HepG2 (cell line): ENCODE measurements around the gene ADGRD1.

Experiments used
- BHLHE40 ChIP-seq: IDR thresholded peaks from 2 replicates; pipeline ENCODE4 v1.6.1; 2011; ENCODE audit warnings: low read length, improper control_type of control experiment
- DR1 ChIP-seq: sonication (generic); formaldehyde crosslinking; IDR thresholded peaks from 2 replicates; pipeline ENCODE4 v1.8.0; 2021; ENCODE audit warnings: mild to moderate bottlenecking, missing genetic modification reagents, inconsistent platforms
- HCFC1 ChIP-seq: fragments of 150-350 bp; IDR thresholded peaks from 2 replicates; pipeline ENCODE4 v1.6.1; 2014; ENCODE audit warnings: low read depth, low read length
- HNF4G ChIP-seq, 2 experiments: sonication (generic) in 1 of 2; formaldehyde crosslinking in 1 of 2; IDR thresholded peaks; 2 replicates each; pipeline versions ENCODE4 v1.4.0 to v1.6.1; 2011 to 2020; ENCODE audit warnings: borderline replicate concordance in 2 of 2, low read depth in 2 of 2, mild to moderate bottlenecking in 2 of 2, low read length in 1 of 2, missing genetic modification reagents in 1 of 2, moderate library complexity in 1 of 2
- KAT7 ChIP-seq: IDR thresholded peaks from 2 replicates; pipeline ENCODE4 v1.6.1; 2018; ENCODE audit warnings: borderline replicate concordance, missing compliant biosample characterization
- KDM2A ChIP-seq: sonication (generic); formaldehyde crosslinking; IDR thresholded peaks from 2 replicates; pipeline ENCODE4 v1.4.0; 2020; ENCODE audit warnings: low read depth, missing genetic modification reagents, borderline replicate concordance
- NFYB ChIP-seq: sonication (generic); formaldehyde crosslinking; IDR thresholded peaks from 2 replicates; pipeline ENCODE4 v1.4.0; 2020; ENCODE audit warnings: missing genetic modification reagents
- REPIN1 ChIP-seq: sonication (generic); formaldehyde crosslinking; IDR thresholded peaks from 2 replicates; pipeline ENCODE4 v1.8.0; 2022; ENCODE audit warnings: missing genetic modification reagents, low read depth, mild to moderate bottlenecking, borderline replicate concordance
- SUZ12 ChIP-seq: fragments of 150-350 bp; IDR thresholded peaks from 2 replicates; pipeline ENCODE4 v1.6.1; 2014; ENCODE audit warnings: low read depth, low read length
- TEAD3 ChIP-seq: optimal IDR thresholded peaks from 2 replicates; pipeline ENCODE3; 2016; ENCODE audit warnings: borderline replicate concordance
- ZNF101 ChIP-seq: sonication (generic); formaldehyde crosslinking; IDR thresholded peaks from 2 replicates; pipeline ENCODE4 v1.4.0; 2020; ENCODE audit warnings: mild to moderate bottlenecking, low read depth, missing genetic modification reagents, borderline replicate concordance
- ZNF44 ChIP-seq: sonication (generic); formaldehyde crosslinking; IDR thresholded peaks from 2 replicates; pipeline ENCODE4 v1.5.1; 2020; ENCODE audit warnings: mild to moderate bottlenecking, missing genetic modification reagents
- TF ChIP-seq, protein P1 (sequence below): sonication (generic); formaldehyde crosslinking; IDR thresholded peaks from 2 replicates; pipeline ENCODE4 v1.5.0; 2020; ENCODE audit warnings: mild to moderate bottlenecking, missing genetic modification reagents, moderate library complexity
- TF ChIP-seq, protein P2 (sequence below): sonication (generic); formaldehyde crosslinking; IDR thresholded peaks from 2 replicates; pipeline ENCODE4 v1.5.0; 2020; ENCODE audit warnings: missing genetic modification reagents

GRCh38 chr12:131137009-131137835 is 183.5 kb downstream of the ADGRD1 start:
- TF ChIP-seq BHLHE40 (no peak), KDM2A (CRISPR knock-in tag) (no peak), TEAD3 (CRISPR knock-in tag) (no peak), NFYB (CRISPR knock-in tag) (no peak), ZNF101 (CRISPR knock-in tag) (no peak), HNF4G (IDR thresholded peaks at IDR 0.05; ENCODE audit: borderline replicate concordance, low read depth, low read length) (no peak), HNF4G (CRISPR knock-in tag; IDR thresholded peaks at IDR 0.05; ENCODE audit: borderline replicate concordance, low read depth) (no peak), HCFC1 (no peak), ZNF44 (no peak), REPIN1 (CRISPR knock-in tag) (no peak), SUZ12 (no peak), KAT7 (no peak), DR1 (CRISPR knock-in tag) (no peak)
- TF ChIP-seq, protein P1, sequence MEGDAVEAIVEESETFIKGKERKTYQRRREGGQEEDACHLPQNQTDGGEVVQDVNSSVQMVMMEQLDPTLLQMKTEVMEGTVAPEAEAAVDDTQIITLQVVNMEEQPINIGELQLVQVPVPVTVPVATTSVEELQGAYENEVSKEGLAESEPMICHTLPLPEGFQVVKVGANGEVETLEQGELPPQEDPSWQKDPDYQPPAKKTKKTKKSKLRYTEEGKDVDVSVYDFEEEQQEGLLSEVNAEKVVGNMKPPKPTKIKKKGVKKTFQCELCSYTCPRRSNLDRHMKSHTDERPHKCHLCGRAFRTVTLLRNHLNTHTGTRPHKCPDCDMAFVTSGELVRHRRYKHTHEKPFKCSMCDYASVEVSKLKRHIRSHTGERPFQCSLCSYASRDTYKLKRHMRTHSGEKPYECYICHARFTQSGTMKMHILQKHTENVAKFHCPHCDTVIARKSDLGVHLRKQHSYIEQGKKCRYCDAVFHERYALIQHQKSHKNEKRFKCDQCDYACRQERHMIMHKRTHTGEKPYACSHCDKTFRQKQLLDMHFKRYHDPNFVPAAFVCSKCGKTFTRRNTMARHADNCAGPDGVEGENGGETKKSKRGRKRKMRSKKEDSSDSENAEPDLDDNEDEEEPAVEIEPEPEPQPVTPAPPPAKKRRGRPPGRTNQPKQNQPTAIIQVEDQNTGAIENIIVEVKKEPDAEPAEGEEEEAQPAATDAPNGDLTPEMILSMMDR (CRISPR knock-in tag), result no peak
- TF ChIP-seq, protein P2, sequence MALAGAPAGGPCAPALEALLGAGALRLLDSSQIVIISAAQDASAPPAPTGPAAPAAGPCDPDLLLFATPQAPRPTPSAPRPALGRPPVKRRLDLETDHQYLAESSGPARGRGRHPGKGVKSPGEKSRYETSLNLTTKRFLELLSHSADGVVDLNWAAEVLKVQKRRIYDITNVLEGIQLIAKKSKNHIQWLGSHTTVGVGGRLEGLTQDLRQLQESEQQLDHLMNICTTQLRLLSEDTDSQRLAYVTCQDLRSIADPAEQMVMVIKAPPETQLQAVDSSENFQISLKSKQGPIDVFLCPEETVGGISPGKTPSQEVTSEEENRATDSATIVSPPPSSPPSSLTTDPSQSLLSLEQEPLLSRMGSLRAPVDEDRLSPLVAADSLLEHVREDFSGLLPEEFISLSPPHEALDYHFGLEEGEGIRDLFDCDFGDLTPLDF, result no peak
